Measurements from ENCODE around the gene CYREN.

GRCh38 chr7:135160858-135161653 lies 9.5 kb downstream of the CYREN start:
- TF ChIP-seq CTCF (conservative IDR thresholded peaks at IDR 0.05) (no peak), EZH2 (IDR thresholded peaks at IDR 0.05; ENCODE audit: low read depth) (no peak)
